NK-92 (cell line): ENCODE data around the gene C1QTNF6.

Experiments
- DNase-seq: peaks from one replicate; lab custom pipeline; 2025; ENCODE audit not compliant: unreplicated experiment; lab: John Stamatoyannopoulos, UW

C1QTNF6 gene

DNA sequence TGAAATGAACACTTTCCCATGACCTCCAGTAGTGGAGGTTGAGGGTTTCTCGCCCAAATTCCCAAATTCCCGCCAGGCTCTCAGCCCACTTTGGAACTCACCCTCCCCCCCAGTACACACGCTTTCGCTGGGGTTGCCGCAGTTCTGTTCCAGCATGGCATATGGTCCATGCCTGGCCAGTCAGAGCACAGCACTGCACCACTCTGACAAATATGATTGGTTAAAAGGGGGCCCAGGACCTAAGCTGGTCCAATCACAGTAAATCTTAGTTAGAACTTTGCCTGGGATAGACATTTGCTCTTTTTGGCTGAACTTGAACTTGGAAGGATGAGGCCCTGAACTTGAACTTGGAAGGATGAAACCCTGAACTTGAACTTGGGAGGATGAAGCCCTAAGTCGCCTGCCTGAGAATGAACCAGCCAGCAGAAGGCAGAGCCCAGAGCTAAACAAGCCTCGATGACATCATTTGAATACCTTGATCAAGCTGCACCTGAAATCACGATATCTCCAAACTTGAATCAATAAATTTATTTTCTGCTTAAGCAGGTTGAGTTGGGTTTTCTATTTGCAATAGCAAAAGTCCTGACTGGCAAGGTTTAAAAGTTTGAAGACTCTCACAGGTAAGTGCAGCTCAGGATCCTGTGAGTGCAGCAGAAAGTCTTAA, 36.8 kb upstream of the C1QTNF6 start:
- no peak for DNase-seq

DNA sequence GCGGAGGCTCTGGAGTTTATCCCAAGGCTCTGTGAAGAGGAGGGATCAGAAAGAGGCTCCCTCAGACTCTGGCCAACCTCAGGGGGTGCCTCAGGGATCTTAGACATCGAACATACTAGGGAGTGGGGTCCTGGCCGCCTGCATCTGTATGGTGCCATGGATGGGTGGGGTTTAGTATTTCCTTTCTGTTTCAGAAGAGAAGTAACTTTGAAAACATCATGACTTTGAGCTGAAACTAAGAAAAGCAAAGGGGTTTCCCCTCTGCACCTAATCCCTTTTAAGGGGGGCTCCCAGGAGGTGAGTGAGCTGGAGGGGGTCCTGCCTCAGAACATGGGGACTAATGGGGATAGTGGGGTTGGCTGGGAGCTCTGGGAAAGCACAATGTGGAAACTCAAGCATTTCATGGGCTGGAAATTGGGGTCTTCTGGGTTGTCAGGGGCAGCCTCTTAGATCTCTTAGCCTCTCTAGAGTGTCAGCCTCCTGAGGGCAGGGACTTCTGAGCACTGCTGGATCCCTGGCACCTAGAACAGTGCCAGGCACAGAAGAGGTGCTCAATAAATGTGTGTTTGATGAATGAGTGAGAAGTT, 36.0 kb upstream of the C1QTNF6 start:
- no peak for DNase-seq

DNA sequence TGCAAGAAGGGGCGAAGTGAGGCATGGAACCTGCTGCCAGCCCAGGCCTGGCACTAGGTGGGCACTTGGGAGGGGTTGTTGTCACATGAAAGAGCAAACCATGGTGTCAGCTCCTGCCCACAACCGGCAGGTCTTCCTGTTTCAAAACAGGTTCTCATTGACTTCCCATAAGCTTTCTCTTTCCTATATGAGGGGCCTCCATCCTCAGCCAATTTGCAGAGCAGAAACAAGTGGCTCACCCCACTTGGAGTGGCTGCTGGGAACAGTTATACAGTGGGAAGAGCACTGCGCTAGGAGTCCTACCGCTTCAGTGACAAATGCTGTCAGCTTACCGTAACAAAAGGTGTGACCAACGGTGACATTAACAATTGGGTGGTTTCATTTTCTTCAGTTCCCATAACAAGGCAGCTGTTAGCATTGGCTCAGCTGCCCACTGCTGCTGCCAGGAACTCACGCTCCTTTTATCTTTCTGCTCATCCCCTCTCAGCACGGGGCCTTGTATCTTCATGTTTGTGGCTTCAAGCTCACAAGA, 34.5 kb upstream of the C1QTNF6 start:
- DNase-seq = no peak

DNA sequence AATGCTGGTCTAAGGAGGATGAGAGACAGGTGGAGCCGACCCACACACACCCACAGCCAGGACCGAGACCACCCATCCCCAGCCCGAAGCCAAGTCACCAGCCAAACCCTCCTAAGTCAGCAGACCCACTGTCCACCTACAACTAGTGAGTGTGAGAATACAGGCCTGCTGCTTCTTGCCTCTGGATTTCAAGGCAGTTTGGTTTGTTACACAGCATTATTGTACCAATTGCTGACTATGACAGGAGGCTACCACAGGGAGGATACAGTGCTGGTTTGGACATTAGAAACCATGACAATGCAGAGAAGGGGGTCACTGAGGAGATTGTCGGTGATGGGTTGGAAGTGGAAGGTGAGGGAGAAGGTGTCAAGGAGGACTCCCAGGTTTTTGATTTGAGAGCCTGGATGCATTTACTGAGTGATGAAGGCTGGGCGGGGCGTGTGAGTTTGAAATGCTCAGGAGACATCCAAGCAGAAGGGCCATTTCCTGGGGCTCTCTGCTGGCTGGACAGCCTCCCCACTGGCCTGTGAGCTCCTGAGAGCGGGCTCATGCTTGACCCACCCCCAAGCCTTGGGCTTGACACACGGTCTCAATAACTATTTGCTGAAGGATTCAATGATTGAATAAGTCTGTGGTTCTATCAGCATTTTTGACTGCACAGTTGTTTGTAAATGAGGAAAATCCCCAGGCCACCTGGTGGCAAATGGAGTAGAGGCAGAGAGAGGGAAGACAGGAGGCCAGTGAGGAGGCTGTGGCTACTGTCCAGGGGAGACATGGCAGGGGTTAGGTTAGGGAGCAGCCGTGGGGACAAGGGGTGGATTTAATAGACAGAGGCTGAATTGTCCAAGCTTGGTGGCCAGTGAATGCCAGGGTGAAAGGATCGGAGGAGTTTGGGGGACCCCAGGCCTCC, 33.6 kb upstream of the C1QTNF6 start:
- DNase-seq = no peak

DNA sequence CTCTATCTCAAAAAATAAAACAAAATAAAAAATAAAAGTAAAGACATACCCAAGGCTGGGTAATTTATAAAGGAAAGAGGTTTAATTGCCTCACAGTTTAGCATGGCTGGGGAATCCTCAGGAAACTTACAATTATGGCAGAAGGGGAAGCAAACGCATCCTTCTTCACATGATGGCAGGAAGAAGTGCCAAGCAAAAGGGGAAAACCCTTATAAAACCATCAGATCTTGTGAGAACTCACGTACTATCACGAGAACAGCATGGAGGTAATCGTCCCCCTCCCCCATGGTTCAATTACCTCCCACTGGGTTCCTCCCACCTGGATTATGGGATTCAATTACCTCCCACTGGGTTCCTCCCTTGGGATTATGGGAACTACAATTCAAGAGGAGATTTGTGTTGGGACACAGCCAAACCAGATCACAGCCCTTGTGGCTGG, 32.5 kb upstream of the C1QTNF6 start:
- DNase-seq = no peak

DNA sequence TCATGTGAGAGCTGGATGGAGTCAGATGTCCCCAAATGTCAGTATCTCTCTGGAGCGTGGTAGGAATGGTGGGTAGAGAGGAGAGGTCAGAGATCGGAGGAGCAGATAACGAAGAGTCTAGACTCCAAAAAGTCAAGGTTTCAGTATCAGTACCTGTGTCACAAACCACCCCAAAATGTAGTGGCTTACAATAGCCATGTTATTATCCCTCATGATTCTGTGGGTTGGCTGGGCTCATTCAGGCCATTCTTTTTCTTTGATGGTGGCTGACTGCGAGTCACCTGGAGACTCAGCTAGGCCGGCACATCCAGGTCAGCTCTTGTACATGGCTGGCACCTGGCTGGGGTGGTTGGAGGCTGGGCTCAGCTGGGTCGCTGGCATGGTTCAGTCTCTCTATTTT, 31.5 kb upstream of the C1QTNF6 start:
- no peak for DNase-seq

DNA sequence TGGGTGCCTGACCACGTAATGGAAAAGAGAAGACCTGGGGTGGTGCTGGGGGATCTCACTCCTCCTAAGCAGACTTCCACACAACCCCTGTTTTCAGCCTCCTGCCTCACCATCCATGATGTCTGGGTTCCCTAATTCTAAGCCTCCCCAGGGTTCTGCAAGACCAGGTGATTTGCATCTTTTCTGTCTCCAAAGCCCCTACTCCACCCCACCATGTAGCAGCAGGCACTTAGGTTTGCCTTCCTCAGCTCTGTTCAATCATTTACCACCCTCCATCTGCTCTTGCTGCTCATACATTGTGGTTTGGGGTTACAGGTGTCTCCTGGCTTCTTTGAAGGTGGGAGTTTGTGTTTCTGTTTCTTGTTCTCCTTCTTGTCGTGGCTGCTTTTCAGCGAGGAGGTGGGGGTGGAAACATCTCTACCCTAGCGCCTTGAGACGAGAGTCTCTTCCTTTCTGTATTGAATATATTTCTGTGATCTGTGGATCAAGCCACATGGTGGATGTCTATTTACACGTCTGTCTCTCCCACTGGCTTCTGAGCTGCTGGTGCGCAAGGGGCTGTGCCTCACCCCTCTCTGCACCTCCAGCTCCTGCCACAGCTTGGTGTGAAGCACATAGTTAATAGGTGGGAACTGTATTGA, 30.8 kb upstream of the C1QTNF6 start:
- no peak for DNase-seq

DNA sequence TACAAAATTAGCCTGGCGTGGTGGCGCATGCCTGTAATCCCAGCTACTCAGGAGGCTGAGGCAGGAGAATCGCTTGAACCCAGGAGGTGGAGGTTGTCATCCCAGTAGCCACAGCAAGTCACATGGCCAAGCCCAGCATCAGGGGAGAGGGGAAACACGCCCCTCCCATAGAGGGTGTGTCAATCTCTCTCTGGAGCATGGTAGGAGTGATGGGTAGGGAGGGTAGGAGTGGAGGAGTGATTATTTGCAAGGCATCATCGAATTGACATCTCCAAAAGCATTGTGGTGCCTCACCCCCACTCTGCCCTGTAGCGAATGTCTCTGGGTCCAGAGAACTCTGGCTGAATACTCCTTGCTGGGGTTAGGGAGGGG, 30.3 kb upstream of the C1QTNF6 start:
- no peak for DNase-seq

DNA sequence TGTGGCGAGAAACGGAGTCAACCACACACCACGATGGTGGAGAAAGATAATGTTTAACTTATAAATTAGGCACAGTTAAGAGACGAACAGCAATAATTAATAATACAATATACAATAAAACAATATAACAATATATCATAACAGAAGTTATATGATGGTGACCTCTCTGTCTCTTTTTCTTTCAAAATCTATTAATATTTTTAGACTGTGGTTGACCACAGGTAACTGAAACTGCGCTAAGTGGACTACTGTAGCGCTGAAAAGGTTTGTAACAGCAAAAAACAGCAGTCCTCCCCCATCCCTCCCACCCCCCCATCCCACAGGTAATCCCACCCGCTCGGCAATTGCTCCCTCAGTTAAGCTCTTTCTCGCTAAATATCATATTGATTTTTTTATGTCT, 27.8 kb upstream of the C1QTNF6 start:
- DNase-seq = no peak

DNA sequence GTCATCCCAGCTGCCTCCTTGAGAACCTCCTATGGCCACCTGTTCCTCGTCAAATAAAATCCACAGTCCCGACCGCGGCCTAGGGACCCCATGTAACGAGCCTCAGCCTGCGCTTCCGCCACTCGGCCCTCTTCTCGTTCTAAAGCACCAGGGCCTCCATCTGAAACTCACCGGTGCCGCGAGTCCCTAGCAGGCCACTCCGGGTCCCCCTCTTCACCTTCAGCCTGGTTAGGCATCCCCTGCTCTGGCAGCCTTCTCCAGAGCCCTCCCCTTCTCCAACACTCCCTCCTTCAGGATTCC, 26.6 kb upstream of the C1QTNF6 start:
- no peak for DNase-seq

DNA sequence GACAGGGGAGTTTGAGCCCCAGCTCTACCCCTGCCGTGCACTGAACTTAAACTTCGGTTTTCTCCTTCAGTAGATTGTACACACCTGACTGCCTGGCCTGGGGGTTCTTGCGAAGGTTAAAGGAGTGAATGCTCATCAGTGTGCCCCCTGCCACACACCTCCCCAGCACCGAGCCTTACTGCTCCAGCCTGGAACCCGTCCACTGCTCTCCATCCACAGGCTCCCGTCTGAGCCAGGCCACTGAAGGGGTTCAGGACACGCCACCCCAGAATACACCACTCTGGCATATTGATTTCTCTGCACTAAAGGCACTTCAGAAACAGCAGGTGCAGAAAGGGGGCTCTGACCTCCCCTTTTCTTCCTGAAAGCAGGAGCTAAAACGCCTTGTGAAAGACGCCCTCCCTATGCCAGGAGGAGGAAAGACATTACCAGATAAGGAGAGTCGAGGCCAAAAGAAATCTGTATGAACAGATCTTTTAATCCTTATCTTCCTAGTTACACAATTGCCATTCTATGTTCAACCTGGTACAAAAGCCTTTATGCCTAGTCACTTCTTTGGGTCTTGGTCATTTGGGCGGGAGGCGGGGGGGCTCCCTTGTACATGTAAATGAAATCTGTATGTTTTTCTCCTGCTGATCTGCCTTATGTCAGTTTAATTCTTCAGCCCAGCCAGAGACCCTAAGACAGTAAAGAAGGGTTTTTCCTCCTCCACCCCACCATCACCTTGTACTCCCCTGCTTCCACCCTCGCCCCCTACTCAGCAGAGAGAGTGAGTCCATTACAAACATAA, 26.1 kb upstream of the C1QTNF6 start:
- no peak for DNase-seq

DNA sequence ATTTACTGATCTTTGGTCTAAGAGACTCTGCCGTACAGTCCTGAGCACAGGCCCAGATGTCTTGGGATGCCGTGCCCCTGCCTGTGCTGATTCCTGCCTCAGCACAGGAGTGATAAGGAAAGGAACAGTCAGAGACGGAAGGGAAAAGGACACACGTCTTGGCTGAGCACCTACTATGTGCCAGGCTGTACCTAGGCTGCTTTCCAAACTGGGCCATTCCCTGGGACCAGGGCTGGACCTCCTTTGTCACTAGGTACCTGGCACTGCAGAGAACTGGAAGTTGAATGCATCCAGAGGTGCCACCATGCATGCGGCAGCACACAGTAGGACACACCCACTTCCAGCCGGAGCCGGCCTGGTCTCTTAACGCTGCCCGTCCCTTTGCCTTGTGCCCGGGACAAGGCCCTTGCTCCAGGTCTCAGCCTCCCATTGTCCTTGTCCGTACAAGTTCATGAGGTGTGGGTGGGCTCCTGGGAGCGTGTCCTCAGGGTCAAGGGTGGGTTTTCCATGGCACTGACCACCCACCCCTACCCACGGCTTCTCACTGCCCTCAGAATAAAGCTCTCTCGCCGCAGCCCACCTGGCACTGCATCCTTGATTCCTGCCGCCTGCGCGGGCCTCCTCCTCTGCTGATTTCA, 25.3 kb upstream of the C1QTNF6 start:
- DNase-seq = no peak

DNA sequence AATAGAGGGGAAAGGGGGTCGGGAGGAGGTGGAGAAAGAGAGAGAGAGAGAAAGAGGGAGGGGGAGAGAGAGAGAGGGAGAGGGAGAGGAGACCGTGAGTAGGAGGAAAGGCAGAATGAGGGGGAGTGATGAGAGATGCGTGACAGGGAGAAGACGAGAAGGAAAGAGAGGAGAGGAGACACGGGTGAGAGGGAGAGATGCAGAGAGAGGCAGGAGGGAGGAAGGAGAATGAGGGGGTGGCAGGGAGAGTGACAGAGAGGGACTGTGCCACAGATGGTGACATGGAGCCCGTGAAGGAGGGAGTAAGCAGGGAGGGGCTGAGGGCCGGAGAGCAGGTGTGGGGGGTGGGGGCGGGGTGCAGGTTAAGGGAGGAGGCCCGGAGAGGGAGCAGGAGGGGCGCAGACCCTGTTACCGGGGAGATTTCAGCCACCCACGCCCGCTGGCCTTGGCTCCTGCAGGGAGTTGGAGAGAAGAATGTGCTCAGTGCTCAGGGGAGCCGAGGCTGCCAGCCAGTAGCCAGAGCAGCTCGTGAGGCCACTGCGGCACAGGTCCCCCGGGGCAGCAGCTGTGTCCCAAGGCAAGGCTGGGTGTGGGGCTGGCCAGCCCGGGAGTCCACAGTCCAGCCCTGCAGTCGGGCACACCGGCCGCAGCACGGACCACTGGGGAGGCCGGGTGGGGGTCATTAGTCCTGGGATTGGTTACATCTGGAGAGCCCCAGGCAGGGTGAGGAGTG, 24.3 kb upstream of the C1QTNF6 start, which contains the start of gene SSTR3:
Gene SSTR3, minus strand, starts transcription at position 304 of the 733 bp plus-strand sequence. CDS start 4,674 bp downstream, outside the sequence.
- DNase-seq = no peak

DNA sequence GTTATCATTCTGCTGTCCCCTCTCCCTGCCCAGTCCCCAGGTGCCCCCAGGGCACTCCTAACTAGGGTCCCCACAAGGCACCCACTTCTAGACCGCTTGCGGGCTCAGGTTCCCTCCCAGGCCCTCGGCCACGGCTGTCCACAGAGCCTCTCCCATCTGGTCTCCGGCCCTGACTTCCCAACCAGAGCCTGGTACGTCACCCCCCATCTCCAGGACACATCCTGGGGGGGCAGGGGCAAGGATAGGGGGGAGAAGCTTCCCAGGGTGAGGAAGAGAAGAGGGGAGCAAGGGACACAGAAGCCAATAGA, 23.8 kb upstream of the C1QTNF6 start:
- DNase-seq = no peak

DNA sequence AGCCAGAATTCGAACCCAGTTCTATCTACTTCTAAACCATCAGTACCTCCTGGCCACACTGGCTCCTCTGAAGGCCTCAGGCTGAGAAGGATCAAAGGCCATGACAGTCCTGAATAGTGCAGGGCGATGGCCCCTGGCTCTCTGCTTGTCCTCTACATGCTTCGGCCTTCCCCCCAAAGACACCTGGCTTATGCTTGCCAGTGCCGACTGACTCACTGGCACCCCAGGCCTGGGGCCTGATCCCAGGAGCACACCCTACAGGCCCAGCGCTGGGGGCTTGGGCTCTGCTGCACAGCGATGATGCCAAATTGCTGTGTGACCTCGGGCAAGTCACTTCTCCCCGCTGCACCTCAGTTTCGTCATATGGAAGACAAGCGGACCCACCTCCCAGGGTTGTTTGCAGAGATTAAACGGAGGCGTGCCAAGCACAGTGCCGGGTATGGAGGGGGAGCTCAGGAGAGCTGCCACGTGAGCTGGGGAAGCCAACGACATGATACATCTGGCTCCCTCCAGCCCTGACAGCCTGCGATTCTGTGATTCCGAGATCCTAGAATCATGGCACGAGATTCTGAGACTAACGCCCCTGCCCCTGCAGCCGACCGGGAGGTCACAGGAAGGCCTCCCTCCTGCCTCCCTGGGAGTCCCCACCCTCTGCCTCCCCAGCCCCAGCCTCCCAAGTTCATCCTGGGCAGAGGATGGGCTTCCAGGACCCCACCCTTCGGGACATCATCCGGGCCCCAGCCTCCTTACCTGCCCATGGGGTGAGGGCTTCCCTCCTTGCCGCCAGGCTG, 23.2 kb upstream of the C1QTNF6 start:
- DNase-seq = no peak

DNA sequence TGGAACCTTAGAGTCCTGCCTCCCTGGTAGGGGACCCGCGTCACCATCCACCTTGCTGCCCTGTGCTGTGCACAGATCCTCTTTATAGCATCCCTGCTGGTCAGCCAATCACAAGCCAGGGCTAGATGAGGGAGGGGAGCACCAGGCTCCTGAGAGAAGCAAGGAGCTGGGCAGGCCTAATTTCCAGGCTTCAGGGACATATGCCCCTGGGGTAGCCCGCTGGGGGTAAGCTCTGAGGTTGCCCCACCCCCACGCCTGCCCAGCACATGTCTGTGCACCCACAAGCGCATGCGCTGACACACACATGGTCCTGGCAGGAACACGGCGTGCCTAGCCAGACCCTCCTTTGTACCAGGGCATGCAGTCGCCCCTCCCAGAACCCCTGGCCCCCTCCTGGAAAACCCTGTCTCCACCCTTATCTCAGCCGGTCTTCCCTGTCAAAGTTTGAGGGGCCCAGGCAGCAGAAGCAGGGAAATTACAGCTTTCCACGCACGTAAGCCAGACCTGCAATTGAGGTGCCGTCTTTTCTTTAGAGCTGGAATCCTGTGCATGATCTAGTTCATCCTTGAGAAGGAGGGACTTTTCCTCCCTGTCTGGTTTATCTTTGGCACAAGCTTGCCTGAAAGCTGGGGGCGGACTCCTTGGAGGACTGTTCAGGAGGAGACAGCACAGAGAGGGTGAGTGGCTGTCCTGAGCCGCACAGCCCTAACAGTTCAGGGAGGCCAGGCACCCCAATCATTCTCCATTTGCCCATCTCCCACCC, 22.2 kb upstream of the C1QTNF6 start:
- DNase-seq = no peak

DNA sequence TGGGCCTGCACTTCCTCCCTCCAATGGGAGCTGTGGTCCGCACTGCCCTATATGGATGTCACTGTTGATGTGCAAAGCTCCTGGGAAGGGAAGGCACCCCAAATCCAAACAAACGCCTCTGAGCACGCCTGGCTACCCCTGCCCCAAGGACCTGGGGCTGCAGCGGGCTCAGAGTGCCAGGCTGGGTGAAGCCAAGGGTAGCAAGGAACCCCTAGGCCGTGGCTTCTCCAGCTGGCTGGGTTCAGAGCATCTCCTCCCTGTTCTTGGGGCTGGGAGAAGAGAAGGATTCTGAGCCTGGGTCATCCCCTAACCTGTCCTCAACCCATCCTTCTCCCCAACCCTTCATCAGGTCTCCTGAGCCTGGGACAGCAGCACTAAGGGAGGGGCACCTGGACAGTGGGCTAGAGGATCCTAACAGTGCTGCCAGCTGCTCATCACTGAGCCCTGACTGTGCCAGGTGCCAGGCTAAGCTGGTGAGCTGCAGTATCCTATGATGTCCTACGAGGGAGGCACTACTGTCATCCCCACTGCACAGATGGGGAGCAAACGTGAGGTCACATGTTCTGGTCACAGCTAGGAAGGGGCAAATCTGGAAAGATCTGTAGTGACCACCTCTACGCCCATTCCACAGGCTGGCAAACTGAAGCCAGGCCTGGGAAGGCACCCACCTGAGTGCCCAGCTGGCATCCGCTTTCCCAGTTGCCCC, 21.2 kb upstream of the C1QTNF6 start:
- no peak for DNase-seq
